Effector memory CD8-positive, alpha-beta T cell (primary cell): ENCODE results near the gene CMTM8.

Experiments
- ATAC-seq: fragments of 150-1000 bp; cut with Tn5 transposase; replicated peaks from 2 replicates; pipeline ENCODE4 v1.10.0; 2021; ENCODE audit warnings: mild to moderate bottlenecking, moderate library complexity
- DNase-seq, 3 experiments: peaks; one replicate each; pipeline ENCODE4 v3.0.0; 2021
- H3K27ac Mint-ChIP-seq, 2 donors: one replicate each; pipeline ENCODE4 v1.8.0; 2022; ENCODE audit warnings: mild to moderate bottlenecking in 2 of 2, mixed read lengths in 2 of 2, moderate library complexity in 2 of 2
- H3K27me3 Mint-ChIP-seq, 2 donors: one replicate each; pipeline ENCODE4 v1.8.0; 2022; ENCODE audit warnings: mixed read lengths in 2 of 2
- H3K36me3 Mint-ChIP-seq: one replicate; pipeline ENCODE4 v1.8.0; 2022; ENCODE audit warnings: mild to moderate bottlenecking, moderate library complexity, mixed read lengths; ENCODE audit not compliant: insufficient read depth
- H3K4me1 Mint-ChIP-seq, 2 donors: one replicate each; pipeline ENCODE4 v1.8.0; 2022; ENCODE audit warnings: low read depth in 2 of 2, mixed read lengths in 2 of 2
- H3K4me3 Mint-ChIP-seq, 2 donors: one replicate each; pipeline ENCODE4 v1.8.0; 2022; ENCODE audit warnings: mild to moderate bottlenecking in 2 of 2, mixed read lengths in 2 of 2, moderate library complexity in 2 of 2
- H3K9me3 Mint-ChIP-seq, 2 donors: one replicate each; pipeline ENCODE4 v1.8.0; 2022; ENCODE audit warnings: mixed read lengths in 2 of 2

Gene CMTM8

GRCh38 chr3:32292085-32292796, 53.8 kb downstream of the CMTM8 start:
- Mint-ChIP-seq H3K27ac (no peak overlapping the region), H3K27me3 (no peaks in the 10 kb centered on the region), H3K4me3 (no peak overlapping the region), H3K9me3 (no peaks in the 10 kb centered on the region), H3K36me3 (no peaks in the 10 kb centered on the region), H3K4me1 (peaks cover 11 to 12% of the 10 kb centered on the region in 2 donors)
- ATAC-seq (no peak), DNase-seq (no peak)

- Mint-ChIP-seq H3K36me3 (no peaks in the 10 kb centered on the region), H3K4me3 (no peak overlapping the region), H3K9me3 (no peaks in the 10 kb centered on the region), H3K27ac (peak overlapping the region in 1 of 2 donors; percentile 16), H3K4me1 (peaks cover 13 to 15% of the 10 kb centered on the region in 2 donors), H3K27me3 (no peaks in the 10 kb centered on the region)
- no peak for ATAC-seq
- DNase-seq, result no peak
Measured at GRCh38 chr3:32293903-32294302, 55.4 kb downstream of the CMTM8 start.

GRCh38 chr3:32296251-32297204, 58.0 kb downstream of the CMTM8 start:
- Mint-ChIP-seq H3K27me3 (no peaks in the 10 kb centered on the region), H3K36me3 (no peaks in the 10 kb centered on the region), H3K4me1 (peaks cover 10 to 12% of the 10 kb centered on the region in 2 donors), H3K4me3 (peak overlapping the region in 1 of 2 donors; percentile 29), H3K9me3 (no peaks in the 10 kb centered on the region), H3K27ac (peak overlapping the region; percentile 14 to 86)
- DNase-seq, result peak; percentile 43 to 51 (median 45)
- peak; percentile 73 for ATAC-seq

GRCh38 chr3:32297366-32297765, 58.9 kb downstream of the CMTM8 start:
- H3K36me3 Mint-ChIP-seq, result no peaks in the 10 kb centered on the region
- peak overlapping the region; percentile 29 to 61 for H3K4me3 Mint-ChIP-seq
- H3K27ac Mint-ChIP-seq, result peak overlapping the region; percentile 56 to 86
- H3K9me3 Mint-ChIP-seq, result no peaks in the 10 kb centered on the region
- H3K27me3 Mint-ChIP-seq, result no peaks in the 10 kb centered on the region
- peak in 2 of 3 experiments; percentile 13 to 18 for DNase-seq
- peaks cover 10 to 16% of the 10 kb centered on the region in 2 donors for H3K4me1 Mint-ChIP-seq
- ATAC-seq, result peak; percentile 86

GRCh38 chr3:32301426-32301825, 62.9 kb downstream of the CMTM8 start:
- peaks cover 13 to 22% of the 10 kb centered on the region in 2 donors for H3K4me1 Mint-ChIP-seq
- DNase-seq (no peak), ATAC-seq (no peak)
- no peaks in the 10 kb centered on the region for H3K36me3 Mint-ChIP-seq
- no peaks in the 10 kb centered on the region for H3K27me3 Mint-ChIP-seq
- H3K9me3 Mint-ChIP-seq, result no peaks in the 10 kb centered on the region
- H3K27ac Mint-ChIP-seq, result peak overlapping the region; percentile 68 to 85
- H3K4me3 Mint-ChIP-seq, result no peak overlapping the region

- H3K4me3 Mint-ChIP-seq, result peak overlapping the region; percentile 34 to 44
- ATAC-seq, result peak; percentile 7
- H3K4me1 Mint-ChIP-seq, result peaks cover 7 to 12% of the 10 kb centered on the region in 2 donors
- H3K36me3 Mint-ChIP-seq, result no peaks in the 10 kb centered on the region
- no peak for DNase-seq
- H3K9me3 Mint-ChIP-seq, result no peaks in the 10 kb centered on the region
- H3K27me3 Mint-ChIP-seq, result no peaks in the 10 kb centered on the region
- H3K27ac Mint-ChIP-seq, result peak overlapping the region; percentile 73 to 85
Measured at GRCh38 chr3:32302601-32303398, 64.3 kb downstream of the CMTM8 start.

- Mint-ChIP-seq H3K27me3 (peaks cover 0 to 4% of the 10 kb centered on the region in 2 donors), H3K4me1 (peaks cover 6 to 11% of the 10 kb centered on the region in 2 donors), H3K36me3 (no peaks in the 10 kb centered on the region), H3K27ac (peak overlapping the region; percentile 73 to 85), H3K4me3 (peak overlapping the region; percentile 34 to 44), H3K9me3 (no peaks in the 10 kb centered on the region)
- peak; percentile 66 for ATAC-seq
- no peak for DNase-seq
Measured at GRCh38 chr3:32303399-32303747, 64.9 kb downstream of the CMTM8 start.

GRCh38 chr3:32303977-32304881, 65.7 kb downstream of the CMTM8 start:
- H3K4me1 Mint-ChIP-seq, result peaks cover 6 to 11% of the 10 kb centered on the region in 2 donors
- peaks cover 0 to 5% of the 10 kb centered on the region in 2 donors for H3K27me3 Mint-ChIP-seq
- H3K4me3 Mint-ChIP-seq, result no peak overlapping the region
- ATAC-seq, result no peak
- H3K36me3 Mint-ChIP-seq, result no peaks in the 10 kb centered on the region
- peak overlapping the region; percentile 73 to 85 for H3K27ac Mint-ChIP-seq
- no peak for DNase-seq
- H3K9me3 Mint-ChIP-seq, result no peaks in the 10 kb centered on the region

GRCh38 chr3:32305361-32305876, 66.9 kb downstream of the CMTM8 start:
- DNase-seq (no peak), ATAC-seq (no peak)
- H3K27me3 Mint-ChIP-seq, result peaks cover 0 to 5% of the 10 kb centered on the region in 2 donors
- H3K4me1 Mint-ChIP-seq, result peaks cover 6 to 11% of the 10 kb centered on the region in 2 donors
- H3K9me3 Mint-ChIP-seq, result no peaks in the 10 kb centered on the region
- H3K27ac Mint-ChIP-seq, result no peak overlapping the region
- no peak overlapping the region for H3K4me3 Mint-ChIP-seq
- no peaks in the 10 kb centered on the region for H3K36me3 Mint-ChIP-seq

GRCh38 chr3:32306072-32306471, 67.6 kb downstream of the CMTM8 start:
- DNase-seq (no peak), ATAC-seq (no peak)
- H3K27me3 Mint-ChIP-seq, result peaks cover 0 to 5% of the 10 kb centered on the region in 2 donors
- H3K36me3 Mint-ChIP-seq, result no peaks in the 10 kb centered on the region
- H3K9me3 Mint-ChIP-seq, result no peaks in the 10 kb centered on the region
- H3K4me3 Mint-ChIP-seq, result no peak overlapping the region
- no peak overlapping the region for H3K27ac Mint-ChIP-seq
- H3K4me1 Mint-ChIP-seq, result peaks cover 6 to 11% of the 10 kb centered on the region in 2 donors

GRCh38 chr3:32307591-32307990, 69.1 kb downstream of the CMTM8 start:
- no peak for ATAC-seq

GRCh38 chr3:32308378-32308777, 69.9 kb downstream of the CMTM8 start:
- ATAC-seq, result no peak
- no peak overlapping the region for H3K27ac Mint-ChIP-seq
- no peaks in the 10 kb centered on the region for H3K9me3 Mint-ChIP-seq
- DNase-seq, result no peak
- peaks cover under 1 to 3% of the 10 kb centered on the region in 2 donors for H3K4me1 Mint-ChIP-seq
- H3K36me3 Mint-ChIP-seq, result no peaks in the 10 kb centered on the region
- H3K4me3 Mint-ChIP-seq, result no peak overlapping the region
- H3K27me3 Mint-ChIP-seq, result peaks cover 7 to 18% of the 10 kb centered on the region in 2 donors

More at GRCh38 chr3:32307591-32307990, 69.1 kb downstream of the CMTM8 start:
- peaks cover 4 to 6% of the 10 kb centered on the region in 2 donors for H3K4me1 Mint-ChIP-seq
- H3K27ac Mint-ChIP-seq, result no peak overlapping the region
- no peaks in the 10 kb centered on the region for H3K36me3 Mint-ChIP-seq
- H3K27me3 Mint-ChIP-seq, result peaks cover 7 to 18% of the 10 kb centered on the region in 2 donors
- no peak for DNase-seq
- H3K9me3 Mint-ChIP-seq, result no peaks in the 10 kb centered on the region
- no peak overlapping the region for H3K4me3 Mint-ChIP-seq
